ENCODE data around the gene TENM4. TPM values are rescaled to one million over a fixed set of nuclear protein-coding genes. Genes with fewer than 3 reads are reported as not detected.

Gene TENM4
- total RNA-seq, 1 experiment from 2014 or later: 9.9 TPM

DNA sequence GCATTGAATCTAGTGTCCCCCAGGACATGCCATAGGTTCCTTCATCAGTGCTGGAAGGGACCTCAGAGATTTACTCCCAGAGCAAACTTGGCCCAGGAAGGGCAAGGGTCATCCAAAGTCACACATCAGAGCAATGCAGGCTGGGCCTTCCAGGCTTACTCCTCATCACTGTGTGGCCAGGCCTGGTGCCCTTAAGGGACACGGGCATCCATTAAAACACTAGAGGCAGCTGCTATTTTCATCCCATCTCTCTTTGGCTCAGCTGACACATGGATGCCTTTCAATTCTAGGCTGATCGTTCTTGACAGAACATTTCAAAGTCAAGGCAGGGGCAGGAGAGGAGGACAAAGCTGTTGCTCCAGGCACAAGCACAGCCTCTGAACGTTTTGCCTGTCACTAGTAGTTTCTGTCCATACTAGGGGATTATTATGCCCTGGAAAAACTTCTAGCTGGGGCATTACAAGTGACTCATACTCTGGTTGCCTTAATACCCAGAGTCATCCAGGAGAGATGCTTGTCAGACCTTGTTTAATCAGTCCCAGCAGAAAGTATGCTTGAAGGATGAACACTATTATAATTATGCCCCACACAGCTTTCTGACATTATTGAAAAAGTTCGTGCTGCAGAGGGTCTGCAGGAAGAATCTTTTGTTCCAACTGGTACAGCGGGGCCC, 240.3 kb downstream of the TENM4 start:
- TF ChIP-seq CTCF (IDR thresholded peaks at IDR 0.05; ENCODE audit: unreplicated experiment): no peak
- Mint-ChIP-seq H3K27ac (ENCODE audit: low read depth, unreplicated experiment) (no peak overlapping the region), H3K4me3 (ENCODE audit: unreplicated experiment) (no peak overlapping the region), H3K9me3 (ENCODE audit: unreplicated experiment) (no peaks in the 10 kb centered on the region), H3K4me1 (ENCODE audit: insufficient read depth, unreplicated experiment) (peaks cover 25% of the 10 kb centered on the region), H3K27me3 (ENCODE audit: insufficient read depth, unreplicated experiment) (no peaks in the 10 kb centered on the region), H3K36me3 (ENCODE audit: insufficient read depth, unreplicated experiment) (no peaks in the 10 kb centered on the region)
- intact Hi-C loops (cut with micrococcal nuclease): no loop called here
- no TSS peak for BruUV-seq (replicated peaks)
- CTCF ChIA-PET: no interaction called here
- DNase-seq (ENCODE audit: unreplicated experiment): no peak
- POLR2A ChIA-PET: no interaction called here

- no peak overlapping the region for H3K4me3 Mint-ChIP-seq (ENCODE audit: unreplicated experiment)
Measured at GRCh38 chr11:79199729-79200354, 241.0 kb downstream of the TENM4 start.

GRCh38 chr11:79198898-79199250, 242.0 kb downstream of the TENM4 start:
- H3K27me3 Mint-ChIP-seq (ENCODE audit: insufficient read depth, unreplicated experiment): no peaks in the 10 kb centered on the region
- BruUV-seq (replicated peaks): no TSS peak
- no peak for TF ChIP-seq CTCF (IDR thresholded peaks at IDR 0.05; ENCODE audit: unreplicated experiment)
- no peaks in the 10 kb centered on the region for H3K9me3 Mint-ChIP-seq (ENCODE audit: unreplicated experiment)
- ChIA-PET CTCF (no interaction called here), POLR2A (no interaction called here)
- no peak overlapping the region for H3K4me3 Mint-ChIP-seq (ENCODE audit: unreplicated experiment)
- H3K4me1 Mint-ChIP-seq (ENCODE audit: insufficient read depth, unreplicated experiment): peaks cover 25% of the 10 kb centered on the region
- intact Hi-C loops (cut with micrococcal nuclease): no loop called here
- no peaks in the 10 kb centered on the region for H3K36me3 Mint-ChIP-seq (ENCODE audit: insufficient read depth, unreplicated experiment)
- H3K27ac Mint-ChIP-seq (ENCODE audit: low read depth, unreplicated experiment): no peak overlapping the region
- DNase-seq (ENCODE audit: unreplicated experiment): peak; percentile 82

More at GRCh38 chr11:79199729-79200354, 241.0 kb downstream of the TENM4 start:
- no peak for DNase-seq (ENCODE audit: unreplicated experiment)
- Mint-ChIP-seq H3K27ac (ENCODE audit: low read depth, unreplicated experiment) (no peak overlapping the region), H3K4me1 (ENCODE audit: insufficient read depth, unreplicated experiment) (peaks cover 25% of the 10 kb centered on the region), H3K36me3 (ENCODE audit: insufficient read depth, unreplicated experiment) (no peaks in the 10 kb centered on the region), H3K9me3 (ENCODE audit: unreplicated experiment) (no peaks in the 10 kb centered on the region), H3K27me3 (ENCODE audit: insufficient read depth, unreplicated experiment) (no peaks in the 10 kb centered on the region)
- ChIA-PET CTCF (no interaction called here), POLR2A (no interaction called here)
- no TSS peak for BruUV-seq (replicated peaks)
- intact Hi-C loops (cut with micrococcal nuclease): no loop called here
- no peak for TF ChIP-seq CTCF (IDR thresholded peaks at IDR 0.05; ENCODE audit: unreplicated experiment)

GRCh38 chr11:79198203-79198897, 242.5 kb downstream of the TENM4 start:
- DNase-seq (ENCODE audit: unreplicated experiment): no peak
- no peak overlapping the region for H3K4me3 Mint-ChIP-seq (ENCODE audit: unreplicated experiment)
- intact Hi-C loops (cut with micrococcal nuclease): no loop called here
- no peaks in the 10 kb centered on the region for H3K36me3 Mint-ChIP-seq (ENCODE audit: insufficient read depth, unreplicated experiment)
- CTCF ChIA-PET: interaction anchor here (0.6 kb wide), 1 partner anchor 14 kb away, joined by 3 read pairs; no protein-coding TSS in a partner anchor
- TF ChIP-seq CTCF (IDR thresholded peaks at IDR 0.05; ENCODE audit: unreplicated experiment): no peak
- H3K27ac Mint-ChIP-seq (ENCODE audit: low read depth, unreplicated experiment): no peak overlapping the region
- H3K27me3 Mint-ChIP-seq (ENCODE audit: insufficient read depth, unreplicated experiment): no peaks in the 10 kb centered on the region
- POLR2A ChIA-PET: no interaction called here
- H3K4me1 Mint-ChIP-seq (ENCODE audit: insufficient read depth, unreplicated experiment): peaks cover 25% of the 10 kb centered on the region
- no peaks in the 10 kb centered on the region for H3K9me3 Mint-ChIP-seq (ENCODE audit: unreplicated experiment)
- no TSS peak for BruUV-seq (replicated peaks)

Data from MCF 10A (cell line).